Effector memory CD8-positive, alpha-beta T cell (primary cell): ENCODE data around the gene IQSEC1.
A peak's percentile ranks its signal among the peaks of the same experiment; 100 is the strongest.
"Not testable (repeated sequence)": the region's sequence is repeated elsewhere in the genome, so short reads cannot be mapped to it uniquely, and the experiment has no call there.

Source experiments
- ATAC-seq: fragments of 150-1000 bp; cut with Tn5 transposase; replicated peaks from 2 replicates; pipeline ENCODE4 v1.10.0; 2021; ENCODE audit warnings: mild to moderate bottlenecking, moderate library complexity
- DNase-seq, 3 experiments: peaks; one replicate each; pipeline ENCODE4 v3.0.0; 2021
- H3K27ac Mint-ChIP-seq, 2 donors: one replicate each; pipeline ENCODE4 v1.8.0; 2022; ENCODE audit warnings: mild to moderate bottlenecking in 2 of 2, mixed read lengths in 2 of 2, moderate library complexity in 2 of 2
- H3K27me3 Mint-ChIP-seq, 2 donors: one replicate each; pipeline ENCODE4 v1.8.0; 2022; ENCODE audit warnings: mixed read lengths in 2 of 2
- H3K36me3 Mint-ChIP-seq: one replicate; pipeline ENCODE4 v1.8.0; 2022; ENCODE audit warnings: mild to moderate bottlenecking, moderate library complexity, mixed read lengths; ENCODE audit not compliant: insufficient read depth
- H3K4me1 Mint-ChIP-seq, 2 donors: one replicate each; pipeline ENCODE4 v1.8.0; 2022; ENCODE audit warnings: low read depth in 2 of 2, mixed read lengths in 2 of 2
- H3K4me3 Mint-ChIP-seq, 2 donors: one replicate each; pipeline ENCODE4 v1.8.0; 2022; ENCODE audit warnings: mild to moderate bottlenecking in 2 of 2, mixed read lengths in 2 of 2, moderate library complexity in 2 of 2
- H3K9me3 Mint-ChIP-seq, 2 donors: one replicate each; pipeline ENCODE4 v1.8.0; 2022; ENCODE audit warnings: mixed read lengths in 2 of 2

Gene IQSEC1

DNA sequence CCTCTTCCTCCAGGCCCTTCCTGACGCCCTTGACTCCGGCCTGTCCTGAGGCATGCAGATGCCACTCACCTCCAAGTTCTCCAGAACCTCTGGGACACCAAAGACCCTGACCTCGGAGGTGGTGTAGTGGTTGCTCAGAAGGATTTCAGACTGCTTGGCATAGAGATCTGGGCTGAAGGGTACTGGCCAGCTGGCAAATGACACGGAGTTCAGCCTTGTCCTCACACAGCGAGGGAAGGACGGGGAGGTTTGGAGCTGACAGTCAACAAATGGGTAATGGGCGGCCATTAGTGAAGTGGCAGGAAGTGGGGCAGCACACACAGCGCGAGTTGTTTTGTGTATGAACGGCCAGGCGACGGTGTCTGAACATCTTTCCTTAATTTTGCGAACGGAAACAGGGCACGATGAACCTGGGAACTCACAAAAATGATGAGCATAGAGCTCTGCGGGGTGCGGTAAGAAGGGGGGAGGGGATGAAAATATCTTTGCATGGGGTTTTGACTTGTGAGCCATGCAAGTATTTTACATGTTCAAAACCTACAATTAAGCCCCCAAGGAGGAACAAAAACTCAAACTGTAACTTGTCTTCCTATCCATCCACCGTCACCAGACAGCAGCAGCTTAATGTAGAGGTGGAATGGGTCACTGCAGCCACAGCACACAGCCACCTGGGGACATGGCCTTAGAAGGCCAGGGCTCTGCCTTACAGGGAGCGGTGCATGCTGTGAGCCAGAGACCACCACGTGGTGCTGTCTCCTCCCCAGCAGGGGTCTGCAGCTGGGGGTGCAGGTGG lies 188.2 kb downstream of the IQSEC1 start:
- Mint-ChIP-seq H3K27ac (no peak overlapping the region), H3K4me3 (peak overlapping the region in 1 of 2 donors; percentile 4), H3K4me1 (peaks cover 8 to 9% of the 10 kb centered on the region in 2 donors), H3K36me3 (peaks cover 5% of the 10 kb centered on the region), H3K9me3 (no peaks in the 10 kb centered on the region), H3K27me3 (peaks cover 43 to 59% of the 10 kb centered on the region in 2 donors)
- no peak for DNase-seq
- no peak for ATAC-seq

DNA sequence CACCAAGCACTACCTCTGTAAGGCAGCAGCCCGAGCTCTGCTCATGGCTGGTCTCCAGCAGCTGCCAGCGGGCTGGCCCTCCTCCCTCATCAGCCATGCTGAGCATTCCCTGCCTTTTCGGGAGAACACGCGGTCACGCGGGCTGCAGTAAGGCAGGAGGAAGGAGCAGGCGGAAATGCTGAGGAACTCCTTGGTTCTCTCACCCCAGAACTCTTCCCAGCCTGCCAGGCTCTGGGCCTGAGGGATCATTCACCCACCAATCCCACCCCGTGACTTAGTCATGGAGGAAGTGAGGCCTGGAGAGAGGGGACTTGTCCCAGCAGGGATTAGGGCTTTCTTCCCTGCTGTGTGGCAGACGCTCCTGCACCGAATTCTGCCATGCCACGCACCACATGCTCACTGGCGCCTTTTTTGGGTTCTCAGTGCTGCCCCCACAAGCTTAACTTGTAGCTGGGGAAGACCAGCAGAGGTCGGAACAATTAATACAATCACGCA lies 189.0 kb downstream of the IQSEC1 start:
- no peak overlapping the region for H3K27ac Mint-ChIP-seq
- H3K9me3 Mint-ChIP-seq = no peaks in the 10 kb centered on the region
- no peak overlapping the region for H3K4me3 Mint-ChIP-seq
- peaks cover 5% of the 10 kb centered on the region for H3K36me3 Mint-ChIP-seq
- peaks cover 38 to 51% of the 10 kb centered on the region in 2 donors for H3K27me3 Mint-ChIP-seq
- ATAC-seq (no peak), DNase-seq (no peak)
- H3K4me1 Mint-ChIP-seq = peaks cover 8 to 9% of the 10 kb centered on the region in 2 donors

DNA sequence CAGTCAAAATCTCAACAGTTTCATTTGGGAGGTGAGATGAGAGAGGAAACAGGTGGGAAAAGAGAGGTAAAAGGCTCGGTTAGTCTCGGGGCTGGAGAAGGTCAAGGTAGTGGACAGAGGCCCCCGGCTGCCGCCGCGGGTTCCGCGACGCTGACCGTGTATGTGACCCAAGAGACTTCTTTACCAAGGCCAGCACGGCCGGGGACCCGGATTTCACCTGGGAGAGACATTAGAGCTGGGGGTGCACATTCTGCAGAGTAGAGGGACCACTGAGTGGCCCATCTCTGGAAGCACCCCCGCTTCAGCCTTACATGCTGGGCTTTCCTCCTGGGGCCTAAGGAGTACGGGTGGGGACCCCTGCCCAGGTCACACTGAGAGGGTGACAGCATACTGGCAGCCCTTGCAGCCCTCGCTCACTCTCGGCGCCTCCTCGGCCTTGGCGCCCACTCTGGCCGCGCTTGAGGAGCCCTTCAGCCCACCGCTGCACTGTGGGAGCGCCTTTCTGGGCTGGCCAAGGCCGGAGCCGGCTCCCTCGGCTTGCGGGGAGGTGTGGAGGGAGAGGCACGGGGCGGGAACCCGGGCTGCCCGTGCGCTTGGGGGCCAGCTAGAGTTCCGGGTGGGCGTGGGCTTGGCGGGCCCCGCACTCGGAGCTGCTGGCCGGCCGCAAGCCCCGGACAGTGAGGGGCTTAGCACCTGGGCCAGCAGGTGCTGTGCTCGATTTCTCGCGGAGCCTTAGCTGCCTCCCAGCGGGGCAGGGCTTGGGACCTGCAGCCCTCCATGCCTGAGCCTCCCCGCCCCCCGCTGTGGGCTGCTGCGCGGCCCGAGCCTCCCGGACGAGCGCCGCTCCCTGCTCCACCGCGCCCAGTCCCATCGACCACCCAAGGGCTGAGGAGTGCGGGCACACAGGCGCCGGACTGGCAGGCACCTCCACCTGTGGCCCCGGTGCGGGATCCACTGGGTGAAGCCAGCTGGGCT lies 190.6 kb downstream of the IQSEC1 start:
- Mint-ChIP-seq H3K4me3 (no peak overlapping the region), H3K27ac (no peak overlapping the region), H3K27me3 (peaks cover 25 to 35% of the 10 kb centered on the region in 2 donors), H3K36me3 (peaks cover 5% of the 10 kb centered on the region), H3K9me3 (no peaks in the 10 kb centered on the region), H3K4me1 (peaks cover 8 to 9% of the 10 kb centered on the region in 2 donors)
- DNase-seq = no peak
- no peak for ATAC-seq

DNA sequence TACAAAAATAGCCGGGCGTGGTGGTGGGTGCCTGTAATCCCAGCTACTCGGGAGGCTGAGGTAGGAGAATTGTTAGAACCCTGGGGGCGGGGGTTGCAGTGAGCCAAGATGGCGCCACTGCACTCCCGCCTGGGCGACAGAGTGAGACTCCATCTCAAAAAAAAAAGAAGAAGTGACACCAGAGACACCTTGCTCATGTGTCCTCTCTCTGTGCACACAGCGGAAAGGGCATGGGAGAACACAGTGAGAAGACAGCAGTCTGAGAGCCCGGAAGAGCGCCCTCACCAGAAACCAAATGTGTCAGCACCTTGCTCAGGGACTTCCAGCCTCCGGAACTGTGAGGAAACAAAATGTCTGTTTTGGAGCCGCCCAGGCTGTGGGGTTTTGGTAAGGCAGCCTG lies 191.4 kb downstream of the IQSEC1 start:
- peaks cover 18 to 28% of the 10 kb centered on the region in 2 donors for H3K27me3 Mint-ChIP-seq
- not testable (repeated sequence) for DNase-seq, H3K27ac Mint-ChIP-seq, H3K36me3 Mint-ChIP-seq, ATAC-seq, H3K4me3 Mint-ChIP-seq, H3K9me3 Mint-ChIP-seq, H3K4me1 Mint-ChIP-seq

DNA sequence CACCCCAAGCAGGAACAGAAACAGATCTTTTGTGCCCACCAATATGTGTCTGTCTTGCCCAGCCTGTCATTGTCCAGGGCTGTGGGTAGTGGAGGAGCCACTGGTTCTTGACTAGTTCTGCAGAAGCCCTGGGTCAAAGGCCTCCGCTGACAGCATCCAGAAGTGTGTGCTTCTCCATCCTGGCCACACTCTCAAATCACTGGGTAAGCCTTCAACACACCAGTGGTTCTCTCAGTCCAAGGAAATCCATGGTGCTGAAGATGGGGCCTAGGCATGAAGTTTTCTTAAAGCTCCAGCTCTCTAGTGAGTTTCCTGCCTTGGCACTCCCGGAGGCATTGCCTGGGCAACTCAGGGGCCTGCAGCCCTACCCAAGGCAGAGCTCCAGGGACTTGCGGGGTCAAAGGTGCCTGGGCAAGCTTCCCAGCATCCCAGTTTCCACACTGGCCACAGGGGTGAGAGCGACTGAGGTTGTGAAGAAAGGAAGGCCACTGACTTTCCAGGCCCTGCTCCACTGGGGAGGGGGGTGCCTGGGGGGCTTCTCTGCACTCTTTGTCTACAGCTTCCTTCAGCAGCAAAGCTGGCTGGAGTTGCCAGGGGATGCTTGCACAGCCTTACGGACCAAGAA lies 193.9 kb downstream of the IQSEC1 start:
- Mint-ChIP-seq H3K27ac (no peak overlapping the region), H3K4me1 (peaks cover 4 to 5% of the 10 kb centered on the region in 2 donors)
- no peak for DNase-seq

DNA sequence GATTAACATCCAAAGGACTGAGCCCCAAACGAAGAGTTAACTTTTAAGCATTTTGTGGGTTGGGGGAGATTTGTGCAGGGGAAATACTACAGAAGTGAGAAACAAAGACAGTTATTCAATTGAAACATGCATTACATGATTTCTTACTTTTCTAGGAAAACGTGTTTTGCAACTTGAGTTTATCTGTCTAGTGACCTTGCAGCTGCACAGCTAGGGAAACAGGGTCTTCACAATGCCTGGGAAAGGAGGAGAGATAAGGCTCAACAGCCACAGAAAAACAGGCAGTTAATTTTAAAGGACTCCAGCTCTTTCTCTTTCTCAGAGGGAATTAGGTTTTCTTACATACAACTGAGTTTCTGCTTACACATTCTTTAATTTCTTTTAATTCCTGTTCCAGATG lies 194.5 kb downstream of the IQSEC1 start:
- H3K4me1 Mint-ChIP-seq, DNase-seq, H3K27ac Mint-ChIP-seq, H3K36me3 Mint-ChIP-seq, ATAC-seq, H3K9me3 Mint-ChIP-seq, H3K4me3 Mint-ChIP-seq: not testable (repeated sequence)
- peaks cover 12 to 21% of the 10 kb centered on the region in 2 donors for H3K27me3 Mint-ChIP-seq

More for the DNA sequence above, 193.9 kb downstream of the IQSEC1 start:
- Mint-ChIP-seq H3K36me3 (no peaks in the 10 kb centered on the region), H3K9me3 (no peaks in the 10 kb centered on the region), H3K27me3 (peaks cover 13 to 20% of the 10 kb centered on the region in 2 donors), H3K4me3 (no peak overlapping the region)
- no peak for ATAC-seq

DNA sequence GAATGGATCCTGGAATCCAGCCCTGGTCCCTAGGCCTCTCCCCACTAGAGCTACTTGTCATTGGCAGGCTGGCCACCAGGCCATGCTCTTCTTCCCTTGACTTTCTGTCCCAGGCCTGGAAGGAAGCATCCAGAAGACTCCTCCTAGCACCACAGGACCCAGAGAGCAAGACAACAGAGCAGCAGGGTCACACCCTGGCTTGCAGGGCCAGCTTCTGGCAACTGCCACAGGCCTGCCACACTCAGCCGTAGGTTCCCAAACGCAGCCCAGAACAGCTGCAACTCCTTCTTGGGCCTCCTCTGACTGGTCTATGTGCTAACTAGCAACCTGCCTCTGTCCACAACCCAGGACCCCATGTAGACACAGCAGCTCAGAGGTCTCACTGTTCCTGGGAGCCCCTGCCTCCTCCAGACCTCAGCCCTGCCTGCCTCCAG lies 195.1 kb downstream of the IQSEC1 start:
- DNase-seq (no peak), ATAC-seq (no peak)
- peaks cover 4 to 5% of the 10 kb centered on the region in 2 donors for H3K4me1 Mint-ChIP-seq
- H3K9me3 Mint-ChIP-seq = no peaks in the 10 kb centered on the region
- peaks cover 12 to 24% of the 10 kb centered on the region in 2 donors for H3K27me3 Mint-ChIP-seq
- no peak overlapping the region for H3K27ac Mint-ChIP-seq
- no peaks in the 10 kb centered on the region for H3K36me3 Mint-ChIP-seq
- no peak overlapping the region for H3K4me3 Mint-ChIP-seq

DNA sequence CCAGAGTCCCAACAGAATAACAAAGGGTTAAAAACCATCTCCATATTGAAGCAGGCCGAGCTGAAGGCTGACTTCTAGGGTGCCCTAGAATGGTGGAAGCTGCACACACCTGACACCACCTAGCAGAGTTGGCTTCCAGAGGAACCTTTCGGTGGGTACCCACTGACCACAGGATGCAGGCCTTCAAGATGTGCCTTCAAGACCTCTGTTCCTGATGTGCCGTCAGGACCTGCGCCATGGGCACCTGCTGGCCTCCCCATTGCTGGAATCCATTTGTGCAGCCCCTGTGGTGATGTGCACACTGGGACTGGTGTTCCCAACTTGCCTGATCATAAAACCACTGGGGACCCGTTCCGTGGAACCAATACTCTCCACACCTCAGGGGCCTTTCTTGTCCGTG lies 196.2 kb downstream of the IQSEC1 start:
- Mint-ChIP-seq H3K27ac (no peak overlapping the region), H3K36me3 (no peaks in the 10 kb centered on the region), H3K4me3 (no peak overlapping the region), H3K9me3 (no peaks in the 10 kb centered on the region), H3K27me3 (peaks cover 10 to 24% of the 10 kb centered on the region in 2 donors), H3K4me1 (peaks cover 4 to 5% of the 10 kb centered on the region in 2 donors)
- DNase-seq (no peak), ATAC-seq (no peak)

DNA sequence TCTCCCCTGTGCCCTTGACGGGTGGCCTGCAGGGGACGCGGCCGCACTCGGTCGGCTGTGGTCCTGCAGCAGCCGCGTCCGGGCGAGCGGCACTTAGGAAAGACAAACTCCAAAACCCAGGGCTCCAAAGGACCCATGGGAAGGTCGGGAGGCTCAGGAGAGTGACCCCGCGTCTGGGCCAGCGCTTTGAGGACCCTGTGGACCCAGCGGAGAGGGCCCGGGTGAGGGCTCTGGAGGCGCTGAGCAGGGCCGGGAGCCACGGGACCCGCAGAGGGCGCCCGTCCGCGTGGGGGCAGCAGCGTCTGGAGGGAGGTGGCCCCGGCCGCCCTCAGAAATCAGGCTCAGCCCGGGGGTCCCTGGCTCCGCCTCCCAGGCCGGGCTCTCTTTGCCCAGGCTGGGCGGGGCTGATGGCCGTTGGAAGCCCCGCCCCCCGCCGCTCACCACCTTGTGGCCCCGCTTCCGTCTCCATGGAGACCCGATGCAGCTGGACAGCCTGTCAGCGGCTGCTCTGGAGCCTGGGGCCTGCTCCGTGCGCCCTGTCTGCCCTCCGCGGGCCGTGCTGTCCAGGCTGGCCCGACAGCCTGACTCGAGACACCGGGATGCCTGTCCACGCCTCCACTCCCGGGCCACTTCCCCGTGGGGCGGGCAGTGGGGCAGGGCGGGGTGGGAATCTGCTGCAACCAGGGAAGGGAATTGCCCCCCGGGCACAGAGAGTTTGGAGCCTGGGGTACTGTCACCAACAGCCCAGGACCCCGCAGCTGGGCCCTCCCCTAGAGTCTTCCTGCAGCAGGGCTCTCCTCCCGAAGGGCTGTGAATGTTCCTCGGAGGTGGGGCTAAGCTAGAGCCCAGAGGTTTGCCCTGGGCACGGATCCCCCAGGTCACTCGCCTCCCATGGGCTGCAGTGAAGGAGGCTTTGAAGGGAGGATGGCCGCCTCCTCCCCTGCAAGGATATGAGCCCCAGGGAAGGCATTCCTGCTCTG lies 197.1 kb downstream of the IQSEC1 start:
- H3K27ac Mint-ChIP-seq = no peak overlapping the region
- ATAC-seq (peak; percentile 61), DNase-seq (no peak)
- peak overlapping the region in 1 of 2 donors; percentile 36 for H3K4me3 Mint-ChIP-seq
- no peaks in the 10 kb centered on the region for H3K9me3 Mint-ChIP-seq
- peaks cover 6 to 9% of the 10 kb centered on the region in 2 donors for H3K4me1 Mint-ChIP-seq
- peaks cover 5 to 24% of the 10 kb centered on the region in 2 donors for H3K27me3 Mint-ChIP-seq
- no peaks in the 10 kb centered on the region for H3K36me3 Mint-ChIP-seq

DNA sequence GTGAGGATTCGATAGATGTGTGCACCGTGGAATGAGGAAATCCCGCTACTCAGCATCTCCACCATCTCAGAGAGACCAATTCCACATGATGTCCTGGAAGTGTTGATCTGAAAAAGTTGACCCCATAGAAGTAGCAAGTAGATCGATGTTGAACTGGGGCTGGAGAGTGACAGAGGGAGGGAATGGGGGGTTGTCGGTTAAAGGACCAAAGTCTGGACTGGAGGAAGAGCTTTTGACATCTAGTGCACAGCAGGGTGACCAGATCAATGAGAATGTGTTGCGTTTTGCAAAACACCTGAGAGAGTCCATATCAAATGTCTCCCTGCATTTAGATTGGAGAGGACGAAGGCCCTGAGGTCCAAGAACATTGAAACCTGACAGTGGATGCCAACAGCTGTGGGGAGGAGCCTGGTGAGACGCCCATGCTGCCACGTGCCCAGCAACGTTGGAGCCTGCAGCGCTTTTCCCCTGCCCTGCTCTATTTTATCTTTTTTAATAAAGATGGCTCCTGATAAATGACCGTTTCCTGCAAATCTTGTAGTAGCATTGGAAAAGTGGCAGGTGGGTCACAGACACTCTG lies 201.7 kb downstream of the IQSEC1 start:
- no peaks in the 10 kb centered on the region for H3K9me3 Mint-ChIP-seq
- peak overlapping the region; percentile 95 to 98 for H3K27ac Mint-ChIP-seq
- ATAC-seq (no peak), DNase-seq (no peak)
- peaks cover 5 to 46% of the 10 kb centered on the region in 2 donors for H3K27me3 Mint-ChIP-seq
- peak overlapping the region; percentile 76 to 83 for H3K4me3 Mint-ChIP-seq
- peaks cover 5% of the 10 kb centered on the region for H3K36me3 Mint-ChIP-seq
- peaks cover 24 to 34% of the 10 kb centered on the region in 2 donors for H3K4me1 Mint-ChIP-seq

DNA sequence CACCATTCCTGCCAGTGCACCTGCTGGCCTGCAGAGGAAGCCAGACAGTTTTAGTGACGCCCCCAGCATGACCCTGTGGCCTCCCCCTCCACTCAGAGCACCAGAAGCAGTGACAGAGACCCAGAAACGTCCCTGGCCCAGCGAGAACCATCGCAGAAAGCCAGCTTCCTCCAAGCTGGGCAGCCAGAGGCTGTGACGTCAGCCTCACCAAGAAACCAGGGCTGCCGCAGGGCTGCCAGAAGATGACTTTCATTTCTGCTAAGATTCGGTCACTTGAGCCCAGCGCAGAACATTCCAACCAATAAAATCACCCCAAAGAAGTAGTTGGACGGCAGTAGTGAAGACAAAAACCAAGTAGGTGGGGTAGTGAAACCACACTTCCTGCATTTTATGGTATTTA lies 202.3 kb downstream of the IQSEC1 start:
- peaks cover 5 to 46% of the 10 kb centered on the region in 2 donors for H3K27me3 Mint-ChIP-seq
- peak overlapping the region; percentile 76 to 83 for H3K4me3 Mint-ChIP-seq
- peaks cover 5% of the 10 kb centered on the region for H3K36me3 Mint-ChIP-seq
- peak; percentile 28 to 50 (median 46) for DNase-seq
- H3K4me1 Mint-ChIP-seq = peaks cover 24 to 34% of the 10 kb centered on the region in 2 donors
- no peaks in the 10 kb centered on the region for H3K9me3 Mint-ChIP-seq
- ATAC-seq = peak; percentile 80
- H3K27ac Mint-ChIP-seq = peak overlapping the region; percentile 95 to 98
